ENCODE measurements around the gene KMT5C.

DNA sequence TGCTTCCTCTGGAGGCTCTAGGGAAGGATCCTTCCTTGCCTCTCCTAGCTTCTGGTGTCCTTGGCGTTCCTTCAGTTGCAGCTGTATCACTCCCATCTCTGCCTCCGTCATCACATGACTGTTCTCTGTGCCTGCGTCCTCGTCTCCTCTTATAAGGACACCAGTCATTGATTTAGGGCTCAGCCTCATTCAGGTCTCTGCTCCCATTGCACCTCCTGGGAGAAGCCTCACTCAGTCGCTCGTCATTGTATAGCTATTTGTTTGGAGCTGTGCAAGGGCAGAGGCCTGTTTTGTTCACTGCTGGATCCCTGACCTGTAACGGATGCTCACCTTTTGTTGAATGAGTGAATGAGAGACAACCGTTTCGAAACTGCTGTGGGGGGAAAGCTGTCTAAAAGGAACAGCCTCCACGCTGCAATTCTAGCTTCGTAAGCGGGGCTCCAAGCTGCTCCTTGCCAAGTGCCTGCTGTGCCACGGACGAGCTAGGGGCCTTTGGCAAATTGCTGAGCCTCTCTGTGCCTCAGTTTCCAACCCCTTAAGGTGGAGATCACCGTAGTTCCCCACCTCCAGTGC, 38.7 kb upstream of the KMT5C start:
- TF ChIP-seq, protein P1, sequence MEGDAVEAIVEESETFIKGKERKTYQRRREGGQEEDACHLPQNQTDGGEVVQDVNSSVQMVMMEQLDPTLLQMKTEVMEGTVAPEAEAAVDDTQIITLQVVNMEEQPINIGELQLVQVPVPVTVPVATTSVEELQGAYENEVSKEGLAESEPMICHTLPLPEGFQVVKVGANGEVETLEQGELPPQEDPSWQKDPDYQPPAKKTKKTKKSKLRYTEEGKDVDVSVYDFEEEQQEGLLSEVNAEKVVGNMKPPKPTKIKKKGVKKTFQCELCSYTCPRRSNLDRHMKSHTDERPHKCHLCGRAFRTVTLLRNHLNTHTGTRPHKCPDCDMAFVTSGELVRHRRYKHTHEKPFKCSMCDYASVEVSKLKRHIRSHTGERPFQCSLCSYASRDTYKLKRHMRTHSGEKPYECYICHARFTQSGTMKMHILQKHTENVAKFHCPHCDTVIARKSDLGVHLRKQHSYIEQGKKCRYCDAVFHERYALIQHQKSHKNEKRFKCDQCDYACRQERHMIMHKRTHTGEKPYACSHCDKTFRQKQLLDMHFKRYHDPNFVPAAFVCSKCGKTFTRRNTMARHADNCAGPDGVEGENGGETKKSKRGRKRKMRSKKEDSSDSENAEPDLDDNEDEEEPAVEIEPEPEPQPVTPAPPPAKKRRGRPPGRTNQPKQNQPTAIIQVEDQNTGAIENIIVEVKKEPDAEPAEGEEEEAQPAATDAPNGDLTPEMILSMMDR (IDR thresholded peaks at IDR 0.05): no peak
- TF ChIP-seq POLR2A (IDR thresholded peaks at IDR 0.05) (no peak), EP300 (IDR thresholded peaks at IDR 0.05) (no peak), POLR2AphosphoS5 (IDR thresholded peaks at IDR 0.05) (no peak)

All from suprapubic skin (tissue), 4 donors.